DND-41 (cell line): ENCODE data around the gene RBMS1.

ENCODE experiments used
- ATAC-seq: fragments of 200-7000 bp; cut with Tn5 transposase; 3 replicates; pipeline ENCODE4 v1.9.1; 2021; ENCODE audit warnings: low read depth; ENCODE audit not compliant: insufficient read depth
- DNase-seq: peaks from one replicate; pipeline ENCODE4 v3.0.0-alpha.2; 2020
- H2AFZ ChIP-seq: 2 replicates; pipeline ENCODE4 v1.6.0; 2012; ENCODE audit warnings: low read depth, low read length
- H3K27ac ChIP-seq: 2 replicates; pipeline ENCODE4 v1.5.1; 2012; ENCODE audit warnings: low read length, inconsistent platforms
- H3K27me3 ChIP-seq: fragments of 200-600 bp; sonication (generic); 2 replicates; pipeline ENCODE4 v1.6.0; 2012; ENCODE audit warnings: low read length, mild to moderate bottlenecking, inconsistent platforms; ENCODE audit not compliant: insufficient read depth, poor library complexity
- H3K36me3 ChIP-seq: 2 replicates; pipeline ENCODE4 v1.5.1; 2012; ENCODE audit warnings: low read length, inconsistent platforms; ENCODE audit not compliant: insufficient read depth
- H3K4me1 ChIP-seq: 2 replicates; pipeline ENCODE4 v1.5.1; 2012; ENCODE audit warnings: mild to moderate bottlenecking, low read length; ENCODE audit not compliant: insufficient read depth
- H3K4me2 ChIP-seq: 2 replicates; pipeline ENCODE4 v1.6.0; 2012; ENCODE audit warnings: mild to moderate bottlenecking, moderate library complexity, low read length, inconsistent platforms; ENCODE audit not compliant: insufficient read depth
- H3K4me3 ChIP-seq, 2 experiments: fragments of 200-600 bp in 1 of 2; shearing (Covaris generic) in 1 of 2; 2 replicates each; pipeline ENCODE4 v1.5.1; 2012 to 2016; ENCODE audit warnings: inconsistent platforms in 2 of 2, low read length in 2 of 2, mild to moderate bottlenecking in 2 of 2, low read depth in 1 of 2, moderate library complexity in 1 of 2
- H3K79me2 ChIP-seq: 2 replicates; pipeline ENCODE4 v1.6.0; 2012; ENCODE audit warnings: low read length, inconsistent platforms; ENCODE audit not compliant: insufficient read depth
- H3K9ac ChIP-seq: 2 replicates; pipeline ENCODE4 v1.6.0; 2012; ENCODE audit warnings: low read depth, mild to moderate bottlenecking, inconsistent platforms, low read length, moderate library complexity
- H3K9me3 ChIP-seq: 2 replicates; pipeline ENCODE4 v1.5.1; 2012; ENCODE audit warnings: low read length, moderate library complexity, mild to moderate bottlenecking, inconsistent platforms; ENCODE audit not compliant: insufficient read depth, severe bottlenecking
- H4K20me1 ChIP-seq: 2 replicates; pipeline ENCODE4 v1.6.0; 2012; ENCODE audit warnings: low read length; ENCODE audit not compliant: insufficient read depth
- EZH2 ChIP-seq: IDR thresholded peaks from 3 replicates; pipeline ENCODE4 v1.6.1; 2012; ENCODE audit warnings: borderline replicate concordance, low read depth, mild to moderate bottlenecking, moderate library complexity, low read length, inconsistent platforms; ENCODE audit not compliant: severe bottlenecking
- TF ChIP-seq, protein P1 (sequence below): IDR thresholded peaks from 2 replicates; pipeline ENCODE4 v1.5.1; 2012; ENCODE audit warnings: borderline replicate concordance, low read length, moderate library complexity, mild to moderate bottlenecking; ENCODE audit not compliant: poor library complexity, severe bottlenecking; ENCODE audit errors: extremely low read depth

Gene RBMS1

DNA sequence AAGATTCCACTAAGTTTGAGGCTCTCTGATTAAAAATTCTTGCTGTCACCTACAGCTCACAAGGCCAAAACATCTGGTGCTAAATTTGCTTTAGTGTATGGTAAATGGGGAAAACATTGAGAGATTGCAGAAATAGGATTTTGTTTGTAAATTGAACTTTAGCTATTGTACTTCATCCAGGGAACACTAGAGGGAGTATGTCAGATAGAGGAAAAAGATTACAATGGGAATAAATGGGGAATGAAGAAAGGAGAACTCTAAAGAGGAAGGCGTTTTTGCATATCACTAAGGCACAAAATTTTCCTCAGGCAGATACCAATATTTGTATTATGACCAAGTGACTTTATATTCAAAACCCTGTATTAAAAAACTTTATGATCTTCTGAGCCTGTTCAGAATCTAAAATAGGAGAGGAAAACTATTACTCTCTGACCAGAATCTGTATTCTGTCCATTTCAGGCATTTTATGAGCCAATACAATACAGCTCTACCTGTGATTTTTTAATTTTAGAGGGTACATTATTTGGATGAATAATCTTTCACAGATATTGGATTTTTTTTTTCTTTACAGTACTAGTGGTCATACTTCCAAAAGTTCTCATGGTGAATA is 241.2 kb downstream of the RBMS1 start:
- no peak overlapping the region for H3K4me2 ChIP-seq
- no peaks in the 10 kb centered on the region for H3K79me2 ChIP-seq
- ATAC-seq (no peak), DNase-seq (no peak)
- H3K36me3 ChIP-seq, result no peaks in the 10 kb centered on the region
- H4K20me1 ChIP-seq, result no peaks in the 10 kb centered on the region
- H3K9ac ChIP-seq, result no peak overlapping the region
- H3K4me3 ChIP-seq, result no peak overlapping the region
- no peak overlapping the region for H2AFZ ChIP-seq
- TF ChIP-seq EZH2, result no peak
- TF ChIP-seq, protein P1, sequence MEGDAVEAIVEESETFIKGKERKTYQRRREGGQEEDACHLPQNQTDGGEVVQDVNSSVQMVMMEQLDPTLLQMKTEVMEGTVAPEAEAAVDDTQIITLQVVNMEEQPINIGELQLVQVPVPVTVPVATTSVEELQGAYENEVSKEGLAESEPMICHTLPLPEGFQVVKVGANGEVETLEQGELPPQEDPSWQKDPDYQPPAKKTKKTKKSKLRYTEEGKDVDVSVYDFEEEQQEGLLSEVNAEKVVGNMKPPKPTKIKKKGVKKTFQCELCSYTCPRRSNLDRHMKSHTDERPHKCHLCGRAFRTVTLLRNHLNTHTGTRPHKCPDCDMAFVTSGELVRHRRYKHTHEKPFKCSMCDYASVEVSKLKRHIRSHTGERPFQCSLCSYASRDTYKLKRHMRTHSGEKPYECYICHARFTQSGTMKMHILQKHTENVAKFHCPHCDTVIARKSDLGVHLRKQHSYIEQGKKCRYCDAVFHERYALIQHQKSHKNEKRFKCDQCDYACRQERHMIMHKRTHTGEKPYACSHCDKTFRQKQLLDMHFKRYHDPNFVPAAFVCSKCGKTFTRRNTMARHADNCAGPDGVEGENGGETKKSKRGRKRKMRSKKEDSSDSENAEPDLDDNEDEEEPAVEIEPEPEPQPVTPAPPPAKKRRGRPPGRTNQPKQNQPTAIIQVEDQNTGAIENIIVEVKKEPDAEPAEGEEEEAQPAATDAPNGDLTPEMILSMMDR, result peak; percentile 85
- no peaks in the 10 kb centered on the region for H3K4me1 ChIP-seq
- H3K9me3 ChIP-seq, result no peaks in the 10 kb centered on the region
- no peak overlapping the region for H3K27ac ChIP-seq
- H3K27me3 ChIP-seq, result no peaks in the 10 kb centered on the region

DNA sequence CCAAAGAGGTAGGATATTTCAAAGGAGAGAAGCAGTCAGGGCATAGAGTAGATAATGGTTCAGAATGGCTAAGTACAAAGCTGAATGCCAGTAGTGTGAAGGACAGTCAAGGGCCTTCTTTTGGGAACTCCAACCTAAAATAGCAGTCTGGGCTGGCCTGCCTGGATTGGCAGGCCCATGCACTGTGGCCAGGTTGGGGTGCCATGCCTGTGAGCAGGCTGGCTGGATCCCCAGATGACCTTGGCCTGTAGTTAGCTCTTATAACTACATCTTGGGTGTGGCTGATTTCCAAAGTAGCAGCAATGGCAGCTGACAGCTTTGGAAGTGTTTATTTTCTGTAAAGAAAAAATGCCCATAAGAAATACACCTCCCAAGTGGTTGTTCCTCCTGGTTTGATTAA is 242.0 kb downstream of the RBMS1 start:
- Histone ChIP-seq H3K27me3 (no peaks in the 10 kb centered on the region), H3K79me2 (no peaks in the 10 kb centered on the region), H3K36me3 (no peaks in the 10 kb centered on the region), H3K4me3 (no peak overlapping the region), H3K9me3 (no peaks in the 10 kb centered on the region), H4K20me1 (no peaks in the 10 kb centered on the region), H3K4me2 (no peak overlapping the region), H3K9ac (no peak overlapping the region), H3K4me1 (no peaks in the 10 kb centered on the region), H2AFZ (no peak overlapping the region), H3K27ac (no peak overlapping the region)
- TF ChIP-seq, protein P1, result no peak
- TF ChIP-seq EZH2, result no peak
- no peak for ATAC-seq
- DNase-seq, result no peak

DNA sequence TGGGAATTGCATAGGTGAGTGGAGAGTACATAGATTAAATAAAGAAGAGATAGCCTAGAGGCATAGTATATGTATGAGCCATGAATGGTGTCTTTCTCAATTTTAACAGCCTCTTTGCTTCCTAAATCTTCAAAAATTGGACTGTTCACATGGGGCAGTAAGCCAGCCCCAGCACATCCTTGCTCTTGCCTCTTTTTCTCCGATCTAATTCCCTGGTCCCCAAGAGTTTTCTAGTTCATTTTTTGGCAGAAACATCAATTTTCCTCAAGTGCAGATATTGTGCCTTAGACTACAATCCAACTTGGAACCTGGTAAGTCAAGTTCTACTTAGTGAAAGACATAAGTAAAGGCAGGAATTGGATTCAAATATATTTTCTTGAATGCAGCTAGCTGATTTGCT is 243.7 kb downstream of the RBMS1 start:
- H3K4me2 ChIP-seq, result no peak overlapping the region
- H3K4me1 ChIP-seq, result no peaks in the 10 kb centered on the region
- no peak for DNase-seq
- no peak overlapping the region for H2AFZ ChIP-seq
- H3K9me3 ChIP-seq, result no peaks in the 10 kb centered on the region
- no peaks in the 10 kb centered on the region for H3K27me3 ChIP-seq
- H3K79me2 ChIP-seq, result no peaks in the 10 kb centered on the region
- no peaks in the 10 kb centered on the region for H4K20me1 ChIP-seq
- no peak overlapping the region for H3K9ac ChIP-seq
- TF ChIP-seq, protein P1, result no peak
- TF ChIP-seq EZH2, result no peak
- no peak overlapping the region for H3K27ac ChIP-seq
- ATAC-seq, result no peak
- no peaks in the 10 kb centered on the region for H3K36me3 ChIP-seq
- H3K4me3 ChIP-seq, result no peak overlapping the region

DNA sequence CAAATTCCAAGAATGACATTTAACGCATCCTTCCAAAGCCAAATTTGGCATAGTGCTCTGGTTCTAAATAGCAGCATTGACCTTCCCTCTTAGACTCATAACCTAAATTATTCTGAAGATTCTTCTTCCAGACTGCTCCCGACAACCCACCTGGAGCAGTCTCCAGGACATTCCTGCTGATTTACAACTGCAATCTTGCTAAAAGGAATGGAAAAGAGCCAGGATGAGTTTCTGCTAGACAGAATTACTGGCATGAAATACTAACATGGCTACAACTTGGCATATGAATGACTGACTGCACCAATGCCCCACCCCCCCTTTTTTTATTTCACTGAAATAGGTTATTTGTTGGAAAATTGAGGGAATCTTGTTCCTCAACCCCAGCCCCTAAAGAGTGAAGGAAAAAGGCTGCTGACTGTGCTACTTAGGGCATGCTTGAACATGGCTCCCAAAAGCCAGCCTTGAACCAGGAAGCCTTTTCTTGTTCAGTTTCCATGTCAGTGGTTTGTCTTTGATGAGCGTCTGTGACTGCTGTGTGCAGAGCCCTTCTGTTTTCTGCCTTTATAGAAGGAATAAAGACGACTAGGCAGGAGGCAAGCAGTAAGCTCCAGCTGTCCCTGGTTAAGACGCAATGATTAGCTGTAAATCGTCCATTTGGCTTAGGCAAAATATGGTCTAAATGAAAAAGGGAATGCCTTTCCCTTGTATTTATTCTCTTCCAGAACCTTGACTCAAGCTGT is 246.1 kb downstream of the RBMS1 start:
- H3K27ac ChIP-seq, result no peak overlapping the region
- H3K4me3 ChIP-seq, result no peak overlapping the region
- no peak overlapping the region for H2AFZ ChIP-seq
- no peaks in the 10 kb centered on the region for H3K4me1 ChIP-seq
- no peaks in the 10 kb centered on the region for H3K9me3 ChIP-seq
- H4K20me1 ChIP-seq, result no peaks in the 10 kb centered on the region
- no peak for TF ChIP-seq EZH2
- TF ChIP-seq, protein P1, result no peak
- H3K9ac ChIP-seq, result no peak overlapping the region
- no peaks in the 10 kb centered on the region for H3K27me3 ChIP-seq
- DNase-seq (no peak), ATAC-seq (no peak)
- no peaks in the 10 kb centered on the region for H3K79me2 ChIP-seq
- no peaks in the 10 kb centered on the region for H3K36me3 ChIP-seq
- no peak overlapping the region for H3K4me2 ChIP-seq
